ENCODE measurements around the gene PPP1R1B.
A peak's percentile ranks its signal among the peaks of the same experiment; 100 is the strongest.

Gene PPP1R1B

GRCh38 chr17:39632153-39632941, 5.6 kb downstream of the PPP1R1B start:
- no peak for DNase-seq (ENCODE audit: low read depth in 2 of 2)

DNA sequence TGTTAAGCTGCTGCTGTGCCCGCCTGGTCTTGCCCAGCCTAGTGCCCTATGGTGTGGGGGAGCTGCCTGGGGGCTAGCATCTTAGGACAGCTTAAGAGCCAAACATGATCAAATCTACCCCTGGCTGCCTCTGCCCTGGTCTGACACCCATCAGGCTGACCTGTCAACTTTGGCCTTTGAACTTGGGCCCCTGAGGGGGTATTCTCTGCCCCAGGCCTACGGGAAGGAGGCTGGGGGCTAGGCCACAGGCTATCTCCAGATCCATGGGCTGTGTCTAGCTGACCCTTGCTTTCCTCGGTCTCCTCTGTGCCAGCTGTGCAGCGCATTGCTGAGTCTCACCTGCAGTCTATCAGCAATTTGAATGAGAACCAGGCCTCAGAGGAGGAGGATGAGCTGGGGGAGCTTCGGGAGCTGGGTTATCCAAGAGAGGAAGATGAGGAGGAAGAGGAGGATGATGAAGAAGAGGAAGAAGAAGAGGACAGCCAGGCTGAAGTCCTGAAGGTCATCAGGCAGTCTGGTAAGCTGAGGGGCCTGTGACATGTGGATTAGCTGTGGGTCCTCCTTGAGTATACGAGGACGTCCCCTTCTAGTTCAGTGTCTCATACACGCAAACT, 6.9 kb downstream of the PPP1R1B start:
- DNase-seq (ENCODE audit: low read depth in 2 of 2): no peak

GRCh38 chr17:39634384-39634871, 7.7 kb downstream of the PPP1R1B start:
- DNase-seq (ENCODE audit: low read depth in 2 of 2): no peak

- DNase-seq (ENCODE audit: low read depth in 2 of 2): no peak
Measured at GRCh38 chr17:39635614-39636176, 8.9 kb downstream of the PPP1R1B start.

- no peak for DNase-seq (ENCODE audit: low read depth in 2 of 2)
Measured at GRCh38 chr17:39636587-39636926, 9.8 kb downstream of the PPP1R1B start.

DNA sequence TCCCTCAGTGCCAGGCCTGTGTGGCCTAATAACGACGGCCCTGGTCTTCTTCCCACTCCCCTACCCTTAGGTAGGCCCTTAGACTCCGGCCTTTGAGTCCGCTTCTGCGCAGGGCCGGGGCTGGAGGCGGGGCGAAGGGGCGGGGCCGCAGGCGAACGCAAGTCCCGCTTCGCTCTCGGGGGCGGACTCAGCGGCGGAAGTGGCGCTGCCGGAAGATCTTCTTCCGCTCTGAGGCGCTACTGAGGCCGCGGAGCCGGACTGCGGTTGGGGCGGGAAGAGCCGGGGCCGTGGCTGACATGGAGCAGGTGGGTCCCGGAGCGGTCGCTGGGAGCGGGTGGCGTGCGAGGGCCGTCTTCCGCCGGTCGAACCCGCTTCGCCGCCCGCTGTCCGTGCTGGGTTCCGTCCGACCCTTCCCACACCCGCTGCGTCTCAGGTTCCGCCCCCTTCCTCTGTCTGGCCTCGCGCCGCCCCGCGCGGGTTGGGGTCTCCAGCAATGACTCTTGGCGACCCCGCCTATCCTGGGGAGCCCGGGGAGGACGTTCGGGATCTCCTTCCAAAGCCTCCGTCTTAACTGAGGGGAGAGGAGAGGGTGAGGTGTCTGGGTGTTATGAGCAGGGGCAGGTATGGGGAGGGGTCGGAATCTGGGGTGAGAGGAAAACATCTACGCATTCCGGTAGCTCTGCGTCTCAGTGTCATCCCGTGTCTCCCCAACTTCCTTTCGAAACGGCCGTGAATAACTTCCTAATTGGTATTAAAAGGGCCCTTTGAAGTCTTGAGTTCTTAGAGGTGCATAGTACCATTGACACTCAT, 10.4 kb downstream of the PPP1R1B start, which contains the start of gene STARD3:
Gene STARD3 (plus strand): TSS at position 218 of the 810 bp plus-strand sequence. CDS start 16,388 bp downstream, outside the sequence.
- peak; percentile 78 to 88 for DNase-seq (ENCODE audit: low read depth in 2 of 2)

- DNase-seq (ENCODE audit: low read depth in 2 of 2): no peak
Measured at GRCh38 chr17:39638317-39638716, 11.6 kb downstream of the PPP1R1B start.

DNA sequence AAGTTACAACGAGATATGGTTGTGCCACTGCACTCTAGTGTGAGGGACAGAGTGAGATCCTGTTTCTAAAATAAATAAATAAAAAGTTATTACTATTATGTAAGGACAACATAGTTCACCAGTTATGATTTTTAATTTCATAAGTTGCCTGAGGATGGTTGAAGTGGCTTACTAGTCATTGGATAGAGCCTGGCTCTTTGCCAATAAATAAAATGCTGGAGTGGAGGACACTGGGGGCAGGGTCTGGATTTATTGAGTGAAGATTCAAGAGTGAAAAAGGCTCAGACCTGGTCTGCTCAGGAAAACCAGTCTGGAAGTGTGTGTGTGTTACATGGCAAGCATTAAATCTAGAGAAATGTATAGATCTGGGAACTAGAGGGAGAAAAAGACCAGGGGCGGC, 12.3 kb downstream of the PPP1R1B start:
- DNase-seq (ENCODE audit: low read depth in 2 of 2): no peak

DNA sequence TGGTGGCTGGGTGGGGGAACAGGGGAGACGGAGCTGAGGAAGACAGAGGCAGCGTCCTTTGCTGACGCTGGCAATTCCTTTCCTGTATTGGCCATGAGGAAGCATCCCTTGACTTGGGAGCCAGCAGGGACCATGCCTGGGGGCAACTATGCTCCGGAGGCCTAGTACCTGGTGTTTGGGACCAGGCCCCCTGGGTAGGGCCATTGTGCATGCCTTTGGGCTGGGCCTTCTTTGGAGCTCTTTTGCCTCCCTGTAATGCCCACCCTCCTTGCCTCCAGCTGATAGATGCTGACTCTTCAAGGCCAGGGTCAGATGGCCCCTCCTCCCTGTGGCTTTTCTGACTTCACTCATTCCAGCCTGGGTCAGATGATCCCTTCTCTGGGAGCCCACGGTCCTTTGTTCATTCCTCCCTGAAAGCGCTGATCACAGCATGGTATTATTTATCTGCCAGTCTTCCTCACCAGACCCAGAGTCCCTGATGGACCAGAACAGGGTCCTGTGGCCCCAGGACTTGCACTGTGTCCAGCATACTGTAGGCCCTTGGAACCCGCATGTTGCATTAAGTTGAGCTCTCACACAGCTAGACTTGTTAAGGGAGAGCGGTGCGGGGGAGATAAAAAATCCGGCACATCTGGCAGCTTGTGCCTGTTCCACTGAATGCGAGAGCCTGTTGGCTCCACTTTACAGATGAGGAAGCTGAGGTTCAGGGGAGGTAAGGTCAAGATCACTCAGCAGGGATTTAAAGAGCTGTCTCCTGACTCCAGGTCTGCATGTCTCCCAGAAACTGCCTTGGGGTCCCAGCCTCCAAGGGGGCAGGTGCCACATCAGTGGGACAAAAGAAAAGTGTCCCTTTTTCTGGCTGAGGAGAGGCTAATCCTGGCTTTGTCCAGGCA, 13.1 kb downstream of the PPP1R1B start:
- DNase-seq (ENCODE audit: low read depth in 2 of 2): no peak

DNA sequence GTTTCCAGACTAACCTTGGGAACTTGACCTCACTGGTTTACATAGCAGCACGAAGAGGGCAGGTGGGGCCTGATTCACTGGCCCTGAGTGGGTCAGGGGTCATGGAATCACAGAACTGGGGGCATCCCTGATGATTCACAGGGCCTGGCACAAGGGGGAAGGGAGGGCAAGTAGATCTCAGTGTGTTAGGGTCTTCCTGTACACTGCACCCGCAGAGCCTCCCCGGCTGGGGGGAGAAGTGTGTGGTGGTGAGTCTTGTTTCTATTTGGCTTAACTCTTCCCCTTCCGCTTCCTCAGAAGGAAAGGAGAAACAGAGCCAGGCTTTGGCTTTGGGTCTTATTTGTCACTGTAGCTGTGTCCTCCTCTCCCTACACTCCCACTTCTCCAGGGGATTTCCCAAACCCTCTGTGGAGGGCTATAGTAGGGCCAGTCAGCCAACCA, 13.9 kb downstream of the PPP1R1B start:
- DNase-seq (ENCODE audit: low read depth in 2 of 2): no peak

DNA sequence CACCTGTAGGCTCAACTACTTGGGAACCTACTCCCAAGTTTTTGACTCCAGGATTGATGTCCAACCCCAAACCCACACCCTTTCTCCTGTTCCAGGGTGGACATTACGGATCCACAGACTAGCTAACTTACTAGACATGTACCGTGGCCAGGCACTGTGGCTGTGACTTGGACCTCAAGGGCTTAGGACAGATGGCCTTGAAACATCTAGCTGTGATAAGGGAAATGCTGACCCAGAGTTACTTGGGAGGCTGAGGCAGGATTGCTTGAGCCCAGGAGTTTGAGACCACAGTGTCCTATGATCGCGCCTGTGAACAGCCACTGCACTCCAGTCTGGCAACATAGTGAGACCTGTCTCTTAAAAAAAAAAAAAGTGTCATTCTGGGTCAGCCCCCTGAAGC, 14.3 kb downstream of the PPP1R1B start:
- no peak for DNase-seq (ENCODE audit: low read depth in 2 of 2)

DNA sequence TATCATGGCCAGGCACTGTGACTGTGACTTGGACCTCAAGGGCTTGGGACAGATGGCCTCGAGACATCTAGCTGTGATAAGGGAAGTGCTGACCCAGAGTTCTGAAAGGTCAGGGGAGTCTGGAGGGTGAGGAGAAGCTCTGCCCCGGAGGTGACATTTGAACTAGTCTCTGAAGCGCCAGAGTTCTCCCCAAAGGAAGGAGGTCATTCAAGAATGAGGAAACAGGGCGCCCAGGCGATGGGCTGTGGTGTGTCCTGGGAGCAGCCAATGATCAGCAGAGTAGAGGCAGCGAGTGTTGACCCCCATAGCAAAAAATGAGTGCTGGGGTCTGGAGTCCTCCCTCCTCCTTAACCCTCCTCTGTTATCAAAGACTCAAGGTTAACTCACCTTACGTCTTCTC, 15.1 kb downstream of the PPP1R1B start:
- DNase-seq (ENCODE audit: low read depth in 2 of 2): no peak

DNA sequence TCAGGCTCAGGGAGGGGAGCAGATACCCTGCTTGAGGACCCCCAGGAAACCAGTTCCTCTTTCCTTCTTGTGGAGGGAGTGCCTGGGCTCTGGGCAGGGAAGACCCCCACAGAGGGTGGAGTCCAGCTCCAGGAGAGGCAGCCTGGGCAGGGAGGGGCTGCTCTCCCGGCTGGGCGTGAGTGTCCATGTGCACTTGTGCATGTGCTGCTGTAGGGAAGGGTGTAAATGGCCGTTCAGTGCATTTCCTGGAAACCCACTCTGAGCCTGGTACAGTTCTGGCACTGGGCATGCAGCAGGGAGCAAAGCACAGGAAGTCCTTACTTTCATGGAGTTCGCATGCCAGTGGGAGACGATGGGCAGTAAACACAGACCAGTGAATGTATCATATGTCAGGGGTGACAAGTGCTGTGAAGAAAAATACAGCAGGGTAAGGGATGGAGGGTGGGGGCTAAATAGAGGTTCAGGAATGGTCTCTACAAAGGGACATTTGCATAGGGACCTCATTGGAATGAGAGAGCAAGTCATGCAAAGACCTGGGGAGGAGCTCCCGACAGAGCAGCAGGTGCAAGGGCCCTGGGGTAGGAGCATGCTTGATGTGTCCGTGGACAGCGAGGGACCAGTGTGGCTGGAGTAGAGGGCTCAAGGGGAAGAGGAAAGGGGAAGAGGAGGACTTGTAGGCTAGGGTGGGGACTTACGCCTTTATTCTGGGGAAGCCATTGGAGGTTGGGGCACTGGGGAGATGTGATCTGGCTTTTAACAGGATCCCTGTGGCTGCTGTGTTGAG, 15.7 kb downstream of the PPP1R1B start:
- DNase-seq (ENCODE audit: low read depth in 2 of 2): no peak

- DNase-seq (ENCODE audit: low read depth in 2 of 2): no peak
Measured at GRCh38 chr17:39643271-39643670, 16.5 kb downstream of the PPP1R1B start.

DNA sequence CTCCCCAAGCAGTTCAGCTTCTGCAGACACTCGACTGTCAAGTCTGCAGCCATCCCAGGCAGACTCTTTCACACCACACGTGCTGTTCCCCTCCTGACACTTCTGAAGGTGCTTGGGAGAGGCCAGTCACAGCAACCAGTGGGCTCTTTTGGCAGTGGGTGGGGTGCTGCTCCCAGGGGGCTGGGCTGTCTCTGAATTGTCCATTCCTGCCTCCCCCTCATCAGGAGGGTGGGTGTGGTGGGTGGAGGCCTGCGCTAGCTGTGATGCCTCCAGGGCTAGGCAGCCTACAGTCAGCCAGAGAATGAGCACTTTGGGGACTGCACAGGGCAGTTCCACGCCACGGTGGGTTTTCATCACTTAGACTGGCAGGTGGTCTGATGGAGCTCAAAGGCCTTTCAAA, 20.5 kb downstream of the PPP1R1B start:
- DNase-seq (ENCODE audit: low read depth in 2 of 2): no peak

DNA sequence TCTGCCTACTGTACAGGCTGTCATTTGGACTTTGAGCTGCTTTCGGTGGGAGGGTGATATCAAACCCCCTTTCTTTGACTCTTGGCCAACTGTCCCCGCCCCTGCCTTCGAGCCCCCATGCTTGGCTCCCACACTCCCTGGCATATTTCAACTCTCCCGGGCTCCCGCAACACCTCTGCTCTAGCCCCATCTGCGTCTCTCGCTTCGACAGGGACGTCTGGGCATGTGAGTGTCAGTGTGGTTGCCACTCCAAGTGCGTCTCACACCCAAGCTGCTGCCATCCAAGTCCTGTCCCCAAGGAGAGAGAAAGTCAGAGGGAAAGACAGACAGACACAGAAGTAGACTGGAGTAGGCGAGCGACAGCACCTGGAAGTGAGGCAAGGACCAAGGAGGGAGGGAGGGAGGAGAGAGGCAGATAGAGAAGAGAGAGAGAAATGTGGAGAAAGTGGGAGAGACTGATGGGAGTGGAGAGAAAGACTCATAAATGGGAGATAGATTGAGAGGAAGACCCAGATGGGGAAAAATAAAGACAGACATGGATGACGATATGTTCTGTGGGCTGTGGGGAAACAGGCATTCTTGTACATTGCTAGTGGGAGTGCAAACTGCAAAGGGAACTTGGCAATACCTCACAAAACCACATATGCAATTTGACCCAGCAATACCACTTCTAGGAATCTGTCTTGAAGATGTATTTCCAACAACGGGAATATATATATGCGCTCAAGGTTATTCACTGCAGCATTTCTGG, 22.0 kb downstream of the PPP1R1B start:
- no peak for DNase-seq (ENCODE audit: low read depth in 2 of 2)

DNA sequence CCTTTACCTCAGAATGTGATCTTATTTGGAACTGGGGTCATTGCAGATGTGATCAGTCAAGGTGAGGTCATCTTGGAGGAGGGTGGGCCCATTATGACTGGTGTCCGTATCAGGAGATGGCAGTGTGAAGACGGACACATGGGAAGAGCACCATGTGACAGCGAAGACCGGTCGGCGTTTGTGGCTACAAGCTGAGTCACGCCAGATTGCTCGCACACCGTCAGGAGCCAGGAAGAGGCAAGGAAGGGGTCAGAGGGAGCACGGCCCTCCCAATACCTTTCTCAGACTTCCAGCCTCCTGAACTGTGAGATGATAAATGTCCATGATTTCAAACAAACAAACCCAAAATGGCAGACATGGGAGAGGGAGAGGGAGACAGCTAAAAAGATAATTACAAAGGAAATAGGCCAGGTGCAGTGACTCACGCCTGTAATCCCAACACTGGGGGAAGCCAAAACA, 23.4 kb downstream of the PPP1R1B start:
- DNase-seq (ENCODE audit: low read depth in 2 of 2): no peak

DNA sequence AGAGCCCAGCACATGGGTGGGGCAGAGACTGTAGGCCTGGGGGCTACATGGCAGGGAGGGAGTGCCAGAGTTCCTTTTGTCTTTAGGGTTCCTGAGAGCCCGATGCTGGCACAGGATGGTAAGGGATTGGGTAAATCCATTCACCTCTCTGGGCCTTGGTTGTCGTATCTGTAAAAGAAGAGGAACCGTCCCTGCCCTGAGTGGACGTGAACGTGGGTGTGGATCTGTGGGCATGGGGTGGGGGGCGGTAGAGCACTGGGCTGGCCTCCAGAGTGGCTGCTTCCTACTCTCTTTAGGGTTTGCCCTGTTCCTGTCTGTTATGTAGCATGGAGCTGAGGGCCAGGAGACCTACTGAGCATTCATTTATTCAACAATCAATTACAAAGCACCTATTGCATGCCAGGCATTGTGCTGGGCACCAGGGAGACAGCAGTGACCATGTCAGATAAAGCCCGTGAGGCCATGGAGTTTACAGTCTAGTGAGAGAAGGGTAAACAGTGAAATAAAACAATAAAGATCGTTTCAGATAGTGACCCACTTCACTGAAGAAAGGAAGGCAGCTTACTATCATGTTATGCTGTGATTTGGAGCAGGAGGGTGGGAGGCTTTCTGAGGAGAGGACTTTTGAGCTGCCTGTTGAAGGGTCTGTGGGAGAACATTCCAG, 25.3 kb downstream of the PPP1R1B start:
- DNase-seq (ENCODE audit: low read depth in 2 of 2): no peak

All from stimulated activated CD8-positive, alpha-beta memory T cell treated with anti-CD3 and anti-CD28 coated beads, Interleukin-7, amount 100 ng/mL, for 4 hours (primary cell).